Stimulated activated naive CD8-positive, alpha-beta T cell treated with anti-CD3 and anti-CD28 coated beads, Interleukin-15, Interleukin-2, amounts not matched to agents 100 ng/mL and 50 ng/mL, for 24 hours (primary cell): Measurements from ENCODE around the gene ZNF766.
"Not testable (repeated sequence)": the region's sequence is repeated elsewhere in the genome, so short reads cannot be mapped to it uniquely, and the experiment has no call there.

ENCODE experiments used
- H3K27ac Mint-ChIP-seq: one replicate; pipeline ENCODE4 v1.8.0; 2021; ENCODE audit warnings: mild to moderate bottlenecking, mixed read lengths
- H3K27me3 Mint-ChIP-seq: one replicate; pipeline ENCODE4 v1.8.0; 2021; ENCODE audit warnings: mixed read lengths
- H3K36me3 Mint-ChIP-seq: one replicate; pipeline ENCODE4 v1.8.0; 2021; ENCODE audit warnings: low read depth, mixed read lengths
- H3K4me1 Mint-ChIP-seq: one replicate; pipeline ENCODE4 v1.8.0; 2021; ENCODE audit warnings: low read depth, mixed read lengths
- H3K4me3 Mint-ChIP-seq: one replicate; pipeline ENCODE4 v1.8.0; 2021; ENCODE audit warnings: mild to moderate bottlenecking, mixed read lengths
- H3K9me3 Mint-ChIP-seq: one replicate; pipeline ENCODE4 v1.8.0; 2021; ENCODE audit warnings: mixed read lengths

The ZNF766 gene

GRCh38 chr19:52307275-52307674, 37.9 kb downstream of the ZNF766 start:
- peaks cover 86% of the 10 kb centered on the region for H3K36me3 Mint-ChIP-seq
- H3K27ac Mint-ChIP-seq, result no peak overlapping the region
- H3K27me3 Mint-ChIP-seq, result no peaks in the 10 kb centered on the region
- H3K4me3 Mint-ChIP-seq, result no peak overlapping the region
- H3K9me3 Mint-ChIP-seq, result peaks cover 37% of the 10 kb centered on the region
- no peaks in the 10 kb centered on the region for H3K4me1 Mint-ChIP-seq

- Mint-ChIP-seq H3K4me1 (no peaks in the 10 kb centered on the region), H3K27ac (no peak overlapping the region), H3K27me3 (no peaks in the 10 kb centered on the region), H3K4me3 (no peak overlapping the region), H3K36me3 (peaks cover 86% of the 10 kb centered on the region), H3K9me3 (peaks cover 69% of the 10 kb centered on the region)
Observed at GRCh38 chr19:52322429-52322828, 53.0 kb downstream of the ZNF766 start.

GRCh38 chr19:52331757-52332156, 62.4 kb downstream of the ZNF766 start:
- Mint-ChIP-seq H3K4me3 (no peak overlapping the region), H3K36me3 (peaks cover 32% of the 10 kb centered on the region), H3K27ac (no peak overlapping the region), H3K9me3 (peaks cover 32% of the 10 kb centered on the region), H3K27me3 (no peaks in the 10 kb centered on the region), H3K4me1 (peaks cover 9% of the 10 kb centered on the region)

- no peaks in the 10 kb centered on the region for H3K27me3 Mint-ChIP-seq
- peak overlapping the region; percentile 86 for H3K27ac Mint-ChIP-seq
- peaks cover 12% of the 10 kb centered on the region for H3K4me1 Mint-ChIP-seq
- peak overlapping the region; percentile 88 for H3K4me3 Mint-ChIP-seq
- H3K9me3 Mint-ChIP-seq, result peaks cover 32% of the 10 kb centered on the region
- peaks cover 27% of the 10 kb centered on the region for H3K36me3 Mint-ChIP-seq
Observed at GRCh38 chr19:52335768-52336116, 66.4 kb downstream of the ZNF766 start.

GRCh38 chr19:52336117-52336790, 66.9 kb downstream of the ZNF766 start, which contains the start of gene ZNF610:
Gene ZNF610 (plus strand): TSS chr19:52336243. CDS start chr19:52349173, 12,930 bp downstream.
- peak within 1 kb of the TSS; percentile 88 for H3K4me3 Mint-ChIP-seq
- H3K27me3 Mint-ChIP-seq, result no peaks in the 10 kb centered on the region
- H3K27ac Mint-ChIP-seq, result peak within 1 kb of the TSS; percentile 86
- peaks cover 12% of the 10 kb centered on the region for H3K4me1 Mint-ChIP-seq
- peaks cover 27% of the 10 kb centered on the region for H3K9me3 Mint-ChIP-seq
- peaks cover 27% of the 10 kb centered on the region for H3K36me3 Mint-ChIP-seq

- Mint-ChIP-seq H3K9me3 (peaks cover 24% of the 10 kb centered on the region), H3K4me1 (peaks cover 12% of the 10 kb centered on the region), H3K4me3 (peak overlapping the region; percentile 88), H3K36me3 (peaks cover 24% of the 10 kb centered on the region), H3K27me3 (no peaks in the 10 kb centered on the region), H3K27ac (peak overlapping the region; percentile 86)
Observed at GRCh38 chr19:52336791-52337381, 67.5 kb downstream of the ZNF766 start.

- peaks cover 12% of the 10 kb centered on the region for H3K4me1 Mint-ChIP-seq
- H3K4me3 Mint-ChIP-seq, H3K9me3 Mint-ChIP-seq, H3K27ac Mint-ChIP-seq, H3K36me3 Mint-ChIP-seq, H3K27me3 Mint-ChIP-seq: not testable (repeated sequence)
Observed at GRCh38 chr19:52339022-52339421, 69.6 kb downstream of the ZNF766 start.

- Mint-ChIP-seq H3K9me3 (peaks cover 9% of the 10 kb centered on the region), H3K27ac (no peak overlapping the region), H3K4me3 (no peak overlapping the region)
Observed at GRCh38 chr19:52343548-52343947, 74.2 kb downstream of the ZNF766 start.

GRCh38 chr19:52345162-52345561, 75.8 kb downstream of the ZNF766 start:
- H3K27ac Mint-ChIP-seq, result no peak overlapping the region
- no peak overlapping the region for H3K4me3 Mint-ChIP-seq
- no peaks in the 10 kb centered on the region for H3K4me1 Mint-ChIP-seq
- H3K9me3 Mint-ChIP-seq, result peaks cover 19% of the 10 kb centered on the region
- H3K27me3 Mint-ChIP-seq, result no peaks in the 10 kb centered on the region
- H3K36me3 Mint-ChIP-seq, result peaks cover 18% of the 10 kb centered on the region

More at GRCh38 chr19:52343548-52343947, 74.2 kb downstream of the ZNF766 start:
- Mint-ChIP-seq H3K36me3 (peaks cover 6% of the 10 kb centered on the region), H3K27me3 (no peaks in the 10 kb centered on the region), H3K4me1 (no peaks in the 10 kb centered on the region)
